C4-2B (cell line): ENCODE measurements around the gene OTOGL.

Experiments
- CTCF ChIP-seq: fragments of 450-650 bp; conservative IDR thresholded peaks from 2 replicates; pipeline ENCODE4 v1.5.1; 2017; ENCODE audit warnings: mild to moderate bottlenecking
- ZFX ChIP-seq: fragments of 450-650 bp; IDR thresholded peaks from 2 replicates; pipeline ENCODE4 v1.6.1; 2017

DNA sequence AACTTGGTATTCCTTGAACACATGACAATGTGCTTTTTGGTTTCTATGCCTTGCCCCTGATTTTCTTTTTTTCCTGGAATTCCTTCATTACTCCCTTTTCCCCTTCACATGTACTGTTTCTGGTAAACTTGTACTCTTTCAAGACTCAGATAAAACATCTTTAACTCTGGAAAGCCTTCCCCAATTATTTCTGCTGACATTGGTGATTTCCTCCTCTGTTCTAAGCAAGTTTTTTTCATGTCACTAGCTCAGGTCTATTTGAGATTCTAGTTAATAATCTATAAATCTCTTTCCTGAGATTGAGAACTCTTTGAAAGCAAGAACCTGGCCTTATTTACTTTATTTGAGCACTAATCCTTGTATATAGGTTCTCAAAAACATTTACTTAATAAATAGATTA is 320.7 kb downstream of the OTOGL start:
- TF ChIP-seq CTCF (no peak), ZFX (no peak)
